Measurements from ENCODE around the gene USP15. TPM values are rescaled to one million over a fixed set of nuclear protein-coding genes. Genes with fewer than 3 reads are reported as not detected.

The USP15 gene
- total RNA-seq, 3 donors from 2014 or later = 62.5 to 78.3 (median 64.3) TPM

- DNase-seq = no peak
- Histone ChIP-seq H3K9me3 (no peaks in the 10 kb centered on the region), H3K36me3 (ENCODE audit: low read depth) (no peaks in the 10 kb centered on the region), H3K4me3 (no peak overlapping the region), H3K4me1 (ENCODE audit: low read depth) (no peaks in the 10 kb centered on the region)
- intact Hi-C loops (cut with DNase I, micrococcal nuclease) = no loop called here
- TF ChIP-seq CTCF (IDR thresholded peaks at IDR 0.05) = no peak
- no peak for ATAC-seq
These were observed 22.0 kb downstream of the USP15 start for GRCh38 chr12:62282057-62282774.

- intact Hi-C loops (cut with DNase I, micrococcal nuclease) = no loop called here
- TF ChIP-seq CTCF (IDR thresholded peaks at IDR 0.05) = no peak
- Histone ChIP-seq H3K9me3 (peaks cover 1% of the 10 kb centered on the region), H3K4me3 (no peak overlapping the region), H3K36me3 (ENCODE audit: low read depth) (no peaks in the 10 kb centered on the region), H3K4me1 (ENCODE audit: low read depth) (no peaks in the 10 kb centered on the region)
- DNase-seq (no peak), ATAC-seq (no peak)
These were observed 24.5 kb downstream of the USP15 start for GRCh38 chr12:62284749-62285148.

- no peak for DNase-seq
These were observed 25.1 kb downstream of the USP15 start for GRCh38 chr12:62285284-62285683.

GRCh38 chr12:62288328-62288727 lies 28.1 kb downstream of the USP15 start:
- no peaks in the 10 kb centered on the region for H3K36me3 ChIP-seq (ENCODE audit: low read depth)
- DNase-seq = no peak
- ATAC-seq = no peak
- no peak for TF ChIP-seq CTCF (IDR thresholded peaks at IDR 0.05)
- intact Hi-C loops (cut with DNase I, micrococcal nuclease) = no loop called here
- H3K9me3 ChIP-seq = peaks cover 7% of the 10 kb centered on the region
- no peaks in the 10 kb centered on the region for H3K4me1 ChIP-seq (ENCODE audit: low read depth)
- no peak overlapping the region for H3K4me3 ChIP-seq

More at GRCh38 chr12:62285284-62285683, 25.1 kb downstream of the USP15 start:
- H3K9me3 ChIP-seq = peaks cover 7% of the 10 kb centered on the region
- intact Hi-C loops (cut with DNase I, micrococcal nuclease) = no loop called here
- H3K4me3 ChIP-seq = no peak overlapping the region
- no peaks in the 10 kb centered on the region for H3K36me3 ChIP-seq (ENCODE audit: low read depth)
- no peak for TF ChIP-seq CTCF (IDR thresholded peaks at IDR 0.05)
- no peaks in the 10 kb centered on the region for H3K4me1 ChIP-seq (ENCODE audit: low read depth)
- no peak for ATAC-seq

- Histone ChIP-seq H3K9me3 (peaks cover 7% of the 10 kb centered on the region), H3K4me3 (no peak overlapping the region), H3K36me3 (ENCODE audit: low read depth) (no peaks in the 10 kb centered on the region), H3K4me1 (ENCODE audit: low read depth) (no peaks in the 10 kb centered on the region)
- ATAC-seq (no peak), DNase-seq (no peak)
- intact Hi-C loops (cut with DNase I, micrococcal nuclease) = no loop called here
- no peak for TF ChIP-seq CTCF (IDR thresholded peaks at IDR 0.05)
These were observed 30.6 kb downstream of the USP15 start for GRCh38 chr12:62290846-62291245.

All from mucosa of descending colon (tissue), 3 donors.